GM21381 (cell line): ENCODE results near the gene MAP1S.
"Not testable (repeated sequence)": the region's sequence is repeated elsewhere in the genome, so short reads cannot be mapped to it uniquely, and the experiment has no call there.

Experiments
- ATAC-seq: cut with Tn5 transposase; IDR thresholded peaks from one replicate; pipeline ENCODE4 v1.9.1; 2021; ENCODE audit warnings: mild to moderate bottlenecking, moderate library complexity; ENCODE audit not compliant: unreplicated experiment

MAP1S gene

GRCh38 chr19:17757125-17757524 lies 37.8 kb downstream of the MAP1S start:
- no peak for ATAC-seq

- no peak for ATAC-seq
Observed at GRCh38 chr19:17758515-17758914, 39.2 kb downstream of the MAP1S start.

GRCh38 chr19:17761148-17761547 lies 41.9 kb downstream of the MAP1S start:
- ATAC-seq, result no peak

- ATAC-seq, result no peak
Observed at GRCh38 chr19:17762505-17763229, 43.4 kb downstream of the MAP1S start.

- no peak for ATAC-seq
Observed at GRCh38 chr19:17764348-17764747, 45.1 kb downstream of the MAP1S start.

- no peak for ATAC-seq
Observed at GRCh38 chr19:17765069-17765618, 45.9 kb downstream of the MAP1S start.

- ATAC-seq, result no peak
Observed at GRCh38 chr19:17766543-17767131, 47.4 kb downstream of the MAP1S start.

GRCh38 chr19:17767559-17767958 lies 48.3 kb downstream of the MAP1S start:
- no peak for ATAC-seq

GRCh38 chr19:17770613-17771012 lies 51.3 kb downstream of the MAP1S start:
- ATAC-seq, result no peak

- no peak for ATAC-seq
Observed at GRCh38 chr19:17772172-17772571, 52.9 kb downstream of the MAP1S start.

- no peak for ATAC-seq
Observed at GRCh38 chr19:17775245-17775927, 56.1 kb downstream of the MAP1S start.

- ATAC-seq, result peak; percentile 62
Observed at GRCh38 chr19:17775991-17776803, 56.9 kb downstream of the MAP1S start.

- ATAC-seq, result not testable (repeated sequence)
Observed at GRCh38 chr19:17777840-17778239, 58.6 kb downstream of the MAP1S start.

GRCh38 chr19:17778251-17778967 lies 59.1 kb downstream of the MAP1S start:
- ATAC-seq, result no peak

- ATAC-seq, result no peak
Observed at GRCh38 chr19:17778968-17779929, 60.0 kb downstream of the MAP1S start.

- ATAC-seq, result no peak
Observed at GRCh38 chr19:17780781-17781180, 61.5 kb downstream of the MAP1S start.

- not testable (repeated sequence) for ATAC-seq
Observed at GRCh38 chr19:17783721-17784120, 64.4 kb downstream of the MAP1S start.
